ENCODE measurements around the gene SH3PXD2B. TPM values are rescaled to one million over a fixed set of nuclear protein-coding genes. Genes with fewer than 3 reads are reported as not detected.
A peak's percentile ranks its signal among the peaks of the same experiment; 100 is the strongest.

Gene SH3PXD2B
- total and polyA plus RNA-seq, 2 of the 13 experiments (the other 11 are each of a cell fraction or from before 2014, with no cell fraction given) = 3.4 to 4.6 TPM

GRCh38 chr5:172383191-172383802, 71.0 kb downstream of the SH3PXD2B start (continued):
- peak; percentile 61; the same call in 1 of the 2 replicates for TF ChIP-seq AHDC1 (CRISPR knock-in tag; IDR thresholded peaks at IDR 0.05; ENCODE audit: borderline replicate concordance)
- no peak for TF ChIP-seq HMGXB4 (CRISPR knock-in tag; IDR thresholded peaks at IDR 0.05; ENCODE audit: borderline replicate concordance in 1 of 2, low read depth in 1 of 2)
- no peak for TF ChIP-seq ZNF704 (CRISPR knock-in tag; IDR thresholded peaks at IDR 0.05; ENCODE audit: borderline replicate concordance)
- TF ChIP-seq STAG1 (CRISPR knock-in tag; IDR thresholded peaks at IDR 0.05) = peak; percentile 12; the same call in 1 of the 2 replicates
- no peak for TF ChIP-seq ZNF121 (CRISPR knock-in tag; IDR thresholded peaks at IDR 0.05)
- no peak for TF ChIP-seq MTERF4 (CRISPR knock-in tag; IDR thresholded peaks at IDR 0.05)
- no peak for TF ChIP-seq ZFP90 (CRISPR knock-in tag; IDR thresholded peaks at IDR 0.05; ENCODE audit: borderline replicate concordance)
- TF ChIP-seq ZNF362 (CRISPR knock-in tag; IDR thresholded peaks at IDR 0.05; ENCODE audit: borderline replicate concordance) = 0 out of 2 replicates have a peak, but pooled peaks have one; percentile 14
- TF ChIP-seq GMEB2 (CRISPR knock-in tag; IDR thresholded peaks at IDR 0.05; ENCODE audit: low read depth) = peak; percentile 19; the same call in 1 of the 2 replicates
- 0 out of 2 replicates have a peak, but pooled peaks have one; percentile 13 for TF ChIP-seq HDAC1 (CRISPR knock-in tag; IDR thresholded peaks at IDR 0.05)
- TF ChIP-seq ZNF572 (CRISPR knock-in tag; IDR thresholded peaks at IDR 0.05) = no peak
- TF ChIP-seq ERF (CRISPR knock-in tag; IDR thresholded peaks at IDR 0.05) = peak; percentile 35; the same call in 1 of the 2 replicates
- no peak for TF ChIP-seq ZNF224 (CRISPR knock-in tag; IDR thresholded peaks at IDR 0.05)
- no peak for TF ChIP-seq ZIK1 (CRISPR knock-in tag; IDR thresholded peaks at IDR 0.05; ENCODE audit: borderline replicate concordance, low read depth)
- TF ChIP-seq CHCHD3 (CRISPR knock-in tag; IDR thresholded peaks at IDR 0.05) = no peak
